K562 (cell line): ENCODE measurements around the gene BTBD1. TPM values are rescaled to one million over a fixed set of nuclear protein-coding genes. Genes with fewer than 3 reads are reported as not detected.

Experiments used
- ATAC-seq: fragments of 200-7000 bp; cut with Tn5 transposase; 3 replicates; pipeline ENCODE4 v1.9.1; 2020; ENCODE audit warnings: moderate library complexity
- BruUV-seq: library from RNA; stranded (reverse); fragments of 400-500 nt; replicated peaks from 2 replicates; lab custom pipeline; 2021; lab: Mats Ljungman, UMichigan
- CTCF ChIA-PET: fragments of 300-600 bp; formaldehyde crosslinking; extraction: SDS; loops from one replicate; lab custom pipeline; 2021; ENCODE audit warnings: low intra/inter-chr PET ratio; lab: Yijun Ruan, JAX
- POLR2A ChIA-PET: fragments of 300-600, 350-650 bp; sonication (Branson Sonifier 250); formaldehyde crosslinking; extraction: SDS; loops from one replicate; lab custom pipeline; 2021; ENCODE audit warnings: antibody characterized with exemption, inconsistent platforms; lab: Yijun Ruan, JAX
- DNase-seq, 4 experiments: peaks; one replicate each; pipeline versions ENCODE4 v3.0.0 to v3.0.0-alpha.2; 2011 to 2018; ENCODE audit warnings: low spot score in 3 of 4, mixed read lengths in 3 of 4; ENCODE audit errors: extremely low read depth in 1 of 4
- FAIRE-seq: peaks from 2 replicates; lab custom pipeline; 2011; peaks lifted over from hg19 to GRCh38; lab: Jason Lieb, UNC
- H2AFZ ChIP-seq: 2 replicates; pipeline ENCODE4 v1.6.0; 2011; ENCODE audit warnings: low read depth, low read length, control low read depth, inconsistent platforms
- H3K27ac ChIP-seq: fragments of 200-600 bp; 3 replicates; pipeline ENCODE4 v1.8.0; 2011; ENCODE audit warnings: low read depth, mild to moderate bottlenecking, control low read depth, inconsistent platforms, low read length, moderate library complexity, mixed read lengths; ENCODE audit errors: extremely low read depth
- H3K27me3 ChIP-seq, 2 experiments: fragments of 300-600 bp in 1 of 2; 2 replicates in 1 of 2; 3 replicates in 1 of 2; pipeline versions ENCODE4 v1.6.0 to v1.8.0; 2011; ENCODE audit warnings: inconsistent platforms in 2 of 2, low read length in 2 of 2, mild to moderate bottlenecking in 1 of 2, mixed read lengths in 1 of 2, moderate library complexity in 1 of 2; ENCODE audit not compliant: control insufficient read depth in 2 of 2, insufficient read depth in 2 of 2
- H3K36me3 ChIP-seq: fragments of 300-600 bp; 3 replicates; pipeline ENCODE4 v1.8.0; 2011; ENCODE audit warnings: mild to moderate bottlenecking, low read length, inconsistent platforms; ENCODE audit not compliant: control insufficient read depth, insufficient read depth
- H3K4me1 ChIP-seq, 2 experiments: fragments of 200-600 bp in 1 of 2; replicated peaks in 1 of 2; 2 replicates in 1 of 2; 3 replicates in 1 of 2; pipeline versions ENCODE4 v1.5.1 to v1.8.0; 2011; ENCODE audit warnings: inconsistent platforms in 2 of 2, low read length in 2 of 2, mild to moderate bottlenecking in 1 of 2, mixed read lengths in 1 of 2, moderate library complexity in 1 of 2; ENCODE audit not compliant: control insufficient read depth in 2 of 2, insufficient read depth in 2 of 2
- H3K4me2 ChIP-seq: 2 replicates; pipeline ENCODE4 v1.6.1; 2011; ENCODE audit warnings: low read length, control low read depth, inconsistent platforms, mixed read lengths; ENCODE audit not compliant: insufficient read depth
- H3K4me3 ChIP-seq: fragments of 200-600 bp; sonication (generic), shearing (Covaris generic); 2 replicates; pipeline ENCODE4 v1.5.1; 2016; ENCODE audit warnings: control low read depth, inconsistent platforms
- H3K79me2 ChIP-seq: fragments of 200-600 bp; 3 replicates; pipeline ENCODE4 v1.8.0; 2011; ENCODE audit warnings: low read length, inconsistent platforms; ENCODE audit not compliant: control insufficient read depth, insufficient read depth
- H3K9ac ChIP-seq, 2 experiments: 2 replicates each; pipeline versions ENCODE4 v1.6.0 to v1.6.1; 2011; ENCODE audit warnings: low read depth in 2 of 2, low read length in 2 of 2, control low read depth in 1 of 2, inconsistent platforms in 1 of 2, mild to moderate bottlenecking in 1 of 2, mixed read lengths in 1 of 2; ENCODE audit not compliant: insufficient read depth in 1 of 2
- H3K9me1 ChIP-seq: one replicate; pipeline ENCODE4 v1.6.0; 2011; ENCODE audit warnings: inconsistent platforms, mild to moderate bottlenecking, low read length, moderate library complexity; ENCODE audit not compliant: control insufficient read depth, insufficient read depth
- H3K9me3 ChIP-seq: replicated peaks from 2 replicates; pipeline ENCODE4 v1.5.1; 2011; ENCODE audit warnings: low read depth, low read length, inconsistent platforms; ENCODE audit not compliant: control insufficient read depth, insufficient read depth
- H4K20me1 ChIP-seq: replicated peaks from 2 replicates; pipeline ENCODE4 v1.6.1; 2011; ENCODE audit warnings: low read length, inconsistent platforms, mixed read lengths; ENCODE audit not compliant: control insufficient read depth, insufficient read depth
- HMG20A ChIP-seq: fragments of 450-650 bp; formaldehyde crosslinking; conservative IDR thresholded peaks from 2 replicates; pipeline ENCODE4 v1.4.0; 2020; ENCODE audit warnings: mild to moderate bottlenecking, mixed read lengths
- L3MBTL2 ChIP-seq: fragments of 450-650 bp; IDR thresholded peaks from 2 replicates; pipeline ENCODE4 v1.6.1; 2016; ENCODE audit warnings: mild to moderate bottlenecking, moderate library complexity
- NR1H2 ChIP-seq: sonication (generic); formaldehyde crosslinking; IDR thresholded peaks from 2 replicates; pipeline ENCODE4 v1.4.0; 2020; ENCODE audit warnings: mild to moderate bottlenecking, missing genetic modification reagents
- PHF21A ChIP-seq: fragments of 450-650 bp; IDR thresholded peaks from 2 replicates; pipeline ENCODE4 v1.6.1; 2017; ENCODE audit warnings: low read depth, borderline replicate concordance
- RAD21 ChIP-seq, 2 experiments: fragments of 250-450 bp in 1 of 2; fragments of 450-650 bp in 1 of 2; sonication (Bioruptor Pico) in 1 of 2; formaldehyde crosslinking in 1 of 2; IDR thresholded peaks in 1 of 2; conservative IDR thresholded peaks in 1 of 2; 2 replicates each; pipeline versions ENCODE4 v1.4.0 to v1.8.0; 2020 to 2022; ENCODE audit warnings: mild to moderate bottlenecking in 2 of 2, moderate library complexity in 1 of 2
- RBM22 ChIP-seq: fragments of 200-400 bp; formaldehyde crosslinking; IDR thresholded peaks from 2 replicates; pipeline ENCODE4 v1.6.1; 2018; ENCODE audit warnings: low read length, low read depth; ENCODE audit not compliant: poor library complexity, severe bottlenecking
- SIX5 ChIP-seq, 2 experiments: IDR thresholded peaks; 2 replicates each; pipeline ENCODE4 v1.6.1; 2011; ENCODE audit warnings: low read length in 2 of 2, borderline replicate concordance in 1 of 2, low read depth in 1 of 2, mild to moderate bottlenecking in 1 of 2, moderate library complexity in 1 of 2; ENCODE audit not compliant: insufficient read depth in 1 of 2
- WGBS: fragments of 100-300 bp; shearing (Covaris generic); methylation state at CpG from one replicate; pipeline ENCODE4 v1.1.6; 2016; ENCODE audit warnings: low coverage, mixed read lengths; ENCODE audit not compliant: insufficient coverage; ENCODE audit errors: missing lambda C conversion rate; 5-methylcytosine and 5-hydroxymethylcytosine counted together
- in situ Hi-C: fragments of 300-500 bp; cut with MboI; formaldehyde crosslinking; loops from 4 replicates; pipeline ENCODE4 v1.15.0; 2018; ENCODE audit warnings: inconsistent platforms, mixed read lengths
- intact Hi-C: fragments of 100-400 bp; cut with micrococcal nuclease; formaldehyde crosslinking; loops from 2 replicates; pipeline ENCODE4 v1.14.2; 2022
- polyA plus RNA-seq, 8 experiments: library from polyadenylated mRNA; depleted of rRNA in 4 of 8; stranded (reverse) in 5 of 8; unstranded in 3 of 8; fragments of >200 nt; fragmentation: Nextera tagmentation in 2 of 8; fragmentation: Illumina TruSeq in 1 of 8; extraction: Ambion mirVana in 2 of 8; extraction: Trizol in 1 of 8; gene quantifications; 2 replicates each; pipeline versions ENCODE4 v1.2.1 to v1.2.3, GENCODE V29; 2011 to 2014; ENCODE audit warnings: inconsistent platforms in 1 of 8, missing spikeins in 1 of 8
- total RNA-seq, 7 experiments: library from RNA; depleted of rRNA in 6 of 7; stranded (reverse); fragments of >200 nt in 6 of 7; fragmentation: Illumina TruSeq in 2 of 7; extraction: Trizol in 2 of 7; gene quantifications; 2 replicates each; pipeline versions ENCODE4 v1.2.1 to v1.2.3, GENCODE V29; 2011 to 2021; ENCODE audit warnings: low replicate concordance in 1 of 7

The BTBD1 gene
- total and polyA plus RNA-seq, 9 of the 15 experiments (the other 6 are each of a cell fraction or from before 2014, with no cell fraction given), result 19.4 to 106 (median 90.4) TPM

DNA sequence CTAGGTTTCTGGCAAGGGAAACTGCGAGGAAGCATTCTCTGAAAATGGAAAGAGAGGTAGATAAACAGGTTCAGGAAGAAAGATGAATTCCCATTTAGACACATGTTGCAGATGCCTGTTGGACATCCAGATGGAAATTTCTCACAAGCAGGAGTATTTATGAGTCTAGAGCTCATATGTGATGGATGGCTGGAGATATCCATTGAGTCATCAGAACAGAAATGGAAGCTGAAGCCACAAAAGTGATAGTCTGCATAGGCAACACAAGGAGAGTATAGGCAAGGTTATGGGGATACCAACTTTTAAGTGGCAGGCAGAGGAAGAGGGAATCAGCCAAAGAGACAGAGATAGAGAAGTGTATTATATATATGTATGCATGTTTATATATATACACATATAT lies 87.3 kb downstream of the BTBD1 start:
- H3K27me3 ChIP-seq, result no peaks in the 10 kb centered on the region
- ATAC-seq (no peak), DNase-seq (no peak), FAIRE-seq (no peak)
- H3K27ac ChIP-seq, result no peak overlapping the region
- no peaks in the 10 kb centered on the region for H3K79me2 ChIP-seq
- WGBS, result 8% methylated on average over 1 of the region's 1 CpG
- no peaks in the 10 kb centered on the region; the same call in 2 of the 3 replicates for H3K36me3 ChIP-seq
- no peaks in the 10 kb centered on the region for H3K9me3 ChIP-seq
- H2AFZ ChIP-seq, result no peak overlapping the region
- no peak overlapping the region for H3K4me2 ChIP-seq
- intact Hi-C loops, result no loop called here
- no TSS peak for BruUV-seq
- H3K4me1 ChIP-seq, result no peaks in the 10 kb centered on the region
- CTCF ChIA-PET, result no interaction called here
- H3K9ac ChIP-seq, result no peak overlapping the region
- in situ Hi-C loops, result loop anchor here (10.0 kb wide), 1 partner anchor 125 kb away; no protein-coding TSS in a partner anchor
- H3K4me3 ChIP-seq, result no peak overlapping the region
- no peaks in the 10 kb centered on the region for H4K20me1 ChIP-seq
- TF ChIP-seq PHF21A (no peak), RAD21 (CRISPR knock-in tag; conservative IDR thresholded peaks at IDR 0.05 in 1 of 2, IDR thresholded peaks at IDR 0.05 in 1 of 2) (no peak), RBM22 (no peak), NR1H2 (CRISPR knock-in tag) (no peak), L3MBTL2 (no peak), HMG20A (CRISPR knock-in tag) (no peak), SIX5 (IDR thresholded peaks at IDR 0.05; ENCODE audit: borderline replicate concordance in 1 of 2, insufficient read depth in 1 of 2, low read depth in 1 of 2, low read length in 2 of 2) (no peak)
- TF ChIP-seq, all 486 proteins: peak for 0
- H3K9me1 ChIP-seq, result no peaks in the 10 kb centered on the region
- POLR2A ChIA-PET, result no interaction called here
